ENCODE data around the gene SPAAR.

GRCh38 chr9:35861161-35861897, 48.0 kb upstream of the SPAAR start:
- TF ChIP-seq EZH2 (IDR thresholded peaks at IDR 0.05; ENCODE audit: low read depth), result no peak
- TF ChIP-seq, protein P1, sequence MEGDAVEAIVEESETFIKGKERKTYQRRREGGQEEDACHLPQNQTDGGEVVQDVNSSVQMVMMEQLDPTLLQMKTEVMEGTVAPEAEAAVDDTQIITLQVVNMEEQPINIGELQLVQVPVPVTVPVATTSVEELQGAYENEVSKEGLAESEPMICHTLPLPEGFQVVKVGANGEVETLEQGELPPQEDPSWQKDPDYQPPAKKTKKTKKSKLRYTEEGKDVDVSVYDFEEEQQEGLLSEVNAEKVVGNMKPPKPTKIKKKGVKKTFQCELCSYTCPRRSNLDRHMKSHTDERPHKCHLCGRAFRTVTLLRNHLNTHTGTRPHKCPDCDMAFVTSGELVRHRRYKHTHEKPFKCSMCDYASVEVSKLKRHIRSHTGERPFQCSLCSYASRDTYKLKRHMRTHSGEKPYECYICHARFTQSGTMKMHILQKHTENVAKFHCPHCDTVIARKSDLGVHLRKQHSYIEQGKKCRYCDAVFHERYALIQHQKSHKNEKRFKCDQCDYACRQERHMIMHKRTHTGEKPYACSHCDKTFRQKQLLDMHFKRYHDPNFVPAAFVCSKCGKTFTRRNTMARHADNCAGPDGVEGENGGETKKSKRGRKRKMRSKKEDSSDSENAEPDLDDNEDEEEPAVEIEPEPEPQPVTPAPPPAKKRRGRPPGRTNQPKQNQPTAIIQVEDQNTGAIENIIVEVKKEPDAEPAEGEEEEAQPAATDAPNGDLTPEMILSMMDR (conservative IDR thresholded peaks at IDR 0.05), result no peak
